ENCODE measurements around the gene SCLT1.
"Not testable (repeated sequence)": the region's sequence is repeated elsewhere in the genome, so short reads cannot be mapped to it uniquely, and the experiment has no call there.

Gene SCLT1

GRCh38 chr4:129077326-129077725, 16.0 kb downstream of the SCLT1 start:
- Histone ChIP-seq H3K9me3 (ENCODE audit: control insufficient read depth, low read length) (no peaks in the 10 kb centered on the region), H3K4me3 (ENCODE audit: extremely low read depth, insufficient read depth, low read length, poor library complexity, severe bottlenecking) (no peak overlapping the region), H3K4me1 (ENCODE audit: control insufficient read depth, insufficient read depth, low read length, poor library complexity, severe bottlenecking) (no peaks in the 10 kb centered on the region), H3K36me3 (ENCODE audit: control insufficient read depth, insufficient read depth, low read length) (peaks cover 32% of the 10 kb centered on the region), H3K27ac (ENCODE audit: low read depth, low read length, severe bottlenecking) (no peak overlapping the region)

GRCh38 chr4:129069537-129069936, 23.8 kb downstream of the SCLT1 start:
- not testable (repeated sequence) for H3K9me3 ChIP-seq (ENCODE audit: control insufficient read depth, low read length); H3K4me1 ChIP-seq (ENCODE audit: control insufficient read depth, insufficient read depth, low read length, poor library complexity, severe bottlenecking); H3K27ac ChIP-seq (ENCODE audit: low read depth, low read length, severe bottlenecking); H3K4me3 ChIP-seq (ENCODE audit: extremely low read depth, insufficient read depth, low read length, poor library complexity, severe bottlenecking)
- no CpG with 5 or more reads among the region's 2 CpGs for WGBS, 2 experiments (ENCODE audit: insufficient coverage in 2 of 2)
- peaks cover 14% of the 10 kb centered on the region for H3K36me3 ChIP-seq (ENCODE audit: control insufficient read depth, insufficient read depth, low read length)

GRCh38 chr4:129064717-129065116, 28.6 kb downstream of the SCLT1 start:
- Histone ChIP-seq H3K36me3 (ENCODE audit: control insufficient read depth, insufficient read depth, low read length) (peaks cover 27% of the 10 kb centered on the region), H3K27ac (ENCODE audit: low read depth, low read length, severe bottlenecking) (no peak overlapping the region), H3K4me1 (ENCODE audit: control insufficient read depth, insufficient read depth, low read length, poor library complexity, severe bottlenecking) (no peaks in the 10 kb centered on the region), H3K9me3 (ENCODE audit: control insufficient read depth, low read length) (peaks cover 37% of the 10 kb centered on the region), H3K4me3 (ENCODE audit: extremely low read depth, insufficient read depth, low read length, poor library complexity, severe bottlenecking) (no peak overlapping the region)

- Histone ChIP-seq H3K36me3 (ENCODE audit: control insufficient read depth, insufficient read depth, low read length) (peaks cover 27% of the 10 kb centered on the region), H3K4me1 (ENCODE audit: control insufficient read depth, insufficient read depth, low read length, poor library complexity, severe bottlenecking) (no peaks in the 10 kb centered on the region), H3K27ac (ENCODE audit: low read depth, low read length, severe bottlenecking) (no peak overlapping the region), H3K9me3 (ENCODE audit: control insufficient read depth, low read length) (peaks cover 44% of the 10 kb centered on the region), H3K4me3 (ENCODE audit: extremely low read depth, insufficient read depth, low read length, poor library complexity, severe bottlenecking) (no peak overlapping the region)
- WGBS, 2 experiments (ENCODE audit: insufficient coverage in 2 of 2) = 100% methylated on average over 1 of the region's 2 CpGs; no CpG with 5 or more reads in 1 of the 2 experiments
Measured at GRCh38 chr4:129063640-129064039, 29.7 kb downstream of the SCLT1 start.

- WGBS, 2 experiments (ENCODE audit: insufficient coverage in 2 of 2) = 86 to 100% methylated on average over 2 of the region's 3 CpGs
Measured at GRCh38 chr4:129062580-129062979, 30.8 kb downstream of the SCLT1 start.

GRCh38 chr4:129059028-129059427, 34.3 kb downstream of the SCLT1 start:
- no peak overlapping the region for H3K4me3 ChIP-seq (ENCODE audit: extremely low read depth, insufficient read depth, low read length, poor library complexity, severe bottlenecking)
- H3K4me1 ChIP-seq (ENCODE audit: control insufficient read depth, insufficient read depth, low read length, poor library complexity, severe bottlenecking) = no peaks in the 10 kb centered on the region
- no peak overlapping the region for H3K27ac ChIP-seq (ENCODE audit: low read depth, low read length, severe bottlenecking)
- peaks cover 68% of the 10 kb centered on the region for H3K9me3 ChIP-seq (ENCODE audit: control insufficient read depth, low read length)
- peaks cover 34% of the 10 kb centered on the region for H3K36me3 ChIP-seq (ENCODE audit: control insufficient read depth, insufficient read depth, low read length)

More at GRCh38 chr4:129062580-129062979, 30.8 kb downstream of the SCLT1 start:
- H3K36me3 ChIP-seq (ENCODE audit: control insufficient read depth, insufficient read depth, low read length) = peaks cover 27% of the 10 kb centered on the region
- H3K27ac ChIP-seq (ENCODE audit: low read depth, low read length, severe bottlenecking) = no peak overlapping the region
- no peaks in the 10 kb centered on the region for H3K4me1 ChIP-seq (ENCODE audit: control insufficient read depth, insufficient read depth, low read length, poor library complexity, severe bottlenecking)
- no peak overlapping the region for H3K4me3 ChIP-seq (ENCODE audit: extremely low read depth, insufficient read depth, low read length, poor library complexity, severe bottlenecking)
- peaks cover 50% of the 10 kb centered on the region for H3K9me3 ChIP-seq (ENCODE audit: control insufficient read depth, low read length)

- peaks cover 3% of the 10 kb centered on the region for H3K9me3 ChIP-seq (ENCODE audit: control insufficient read depth, low read length)
- H3K27ac ChIP-seq (ENCODE audit: low read depth, low read length, severe bottlenecking) = no peak overlapping the region
- no peak overlapping the region for H3K4me3 ChIP-seq (ENCODE audit: extremely low read depth, insufficient read depth, low read length, poor library complexity, severe bottlenecking)
- WGBS, 2 experiments (ENCODE audit: insufficient coverage in 2 of 2) = 100% methylated on average over 1 of the region's 1 CpG
- H3K36me3 ChIP-seq (ENCODE audit: control insufficient read depth, insufficient read depth, low read length) = no peaks in the 10 kb centered on the region
- no peaks in the 10 kb centered on the region for H3K4me1 ChIP-seq (ENCODE audit: control insufficient read depth, insufficient read depth, low read length, poor library complexity, severe bottlenecking)
Measured at GRCh38 chr4:129046055-129046959, 47.0 kb downstream of the SCLT1 start.

GRCh38 chr4:129043523-129043922, 49.8 kb downstream of the SCLT1 start:
- Histone ChIP-seq H3K27ac (ENCODE audit: low read depth, low read length, severe bottlenecking) (no peak overlapping the region), H3K4me1 (ENCODE audit: control insufficient read depth, insufficient read depth, low read length, poor library complexity, severe bottlenecking) (no peaks in the 10 kb centered on the region), H3K9me3 (ENCODE audit: control insufficient read depth, low read length) (no peaks in the 10 kb centered on the region), H3K4me3 (ENCODE audit: extremely low read depth, insufficient read depth, low read length, poor library complexity, severe bottlenecking) (no peak overlapping the region), H3K36me3 (ENCODE audit: control insufficient read depth, insufficient read depth, low read length) (no peaks in the 10 kb centered on the region)

- H3K9me3 ChIP-seq (ENCODE audit: control insufficient read depth, low read length) = no peaks in the 10 kb centered on the region
- WGBS, 2 experiments (ENCODE audit: insufficient coverage in 2 of 2) = no CpG with 5 or more reads among the region's 2 CpGs
Measured at GRCh38 chr4:129040471-129040870, 52.9 kb downstream of the SCLT1 start.

GRCh38 chr4:129037093-129037492, 56.2 kb downstream of the SCLT1 start:
- no CpG with 5 or more reads among the region's 1 CpG for WGBS, 2 experiments (ENCODE audit: insufficient coverage in 2 of 2)
- H3K36me3 ChIP-seq (ENCODE audit: control insufficient read depth, insufficient read depth, low read length) = no peaks in the 10 kb centered on the region
- H3K27ac ChIP-seq (ENCODE audit: low read depth, low read length, severe bottlenecking) = no peak overlapping the region
- H3K4me3 ChIP-seq (ENCODE audit: extremely low read depth, insufficient read depth, low read length, poor library complexity, severe bottlenecking) = no peak overlapping the region
- no peaks in the 10 kb centered on the region for H3K9me3 ChIP-seq (ENCODE audit: control insufficient read depth, low read length)
- H3K4me1 ChIP-seq (ENCODE audit: control insufficient read depth, insufficient read depth, low read length, poor library complexity, severe bottlenecking) = no peaks in the 10 kb centered on the region

More at GRCh38 chr4:129040471-129040870, 52.9 kb downstream of the SCLT1 start:
- Histone ChIP-seq H3K4me1 (ENCODE audit: control insufficient read depth, insufficient read depth, low read length, poor library complexity, severe bottlenecking) (no peaks in the 10 kb centered on the region), H3K27ac (ENCODE audit: low read depth, low read length, severe bottlenecking) (no peak overlapping the region), H3K4me3 (ENCODE audit: extremely low read depth, insufficient read depth, low read length, poor library complexity, severe bottlenecking) (no peak overlapping the region), H3K36me3 (ENCODE audit: control insufficient read depth, insufficient read depth, low read length) (no peaks in the 10 kb centered on the region)
